ENCODE measurements around the gene GALE. TPM values are rescaled to one million over a fixed set of nuclear protein-coding genes. Genes with fewer than 3 reads are reported as not detected.

Gene GALE
- total RNA-seq, 4 donors from 2014 or later = 14.1 to 16.7 (median 15.0) TPM

DNA sequence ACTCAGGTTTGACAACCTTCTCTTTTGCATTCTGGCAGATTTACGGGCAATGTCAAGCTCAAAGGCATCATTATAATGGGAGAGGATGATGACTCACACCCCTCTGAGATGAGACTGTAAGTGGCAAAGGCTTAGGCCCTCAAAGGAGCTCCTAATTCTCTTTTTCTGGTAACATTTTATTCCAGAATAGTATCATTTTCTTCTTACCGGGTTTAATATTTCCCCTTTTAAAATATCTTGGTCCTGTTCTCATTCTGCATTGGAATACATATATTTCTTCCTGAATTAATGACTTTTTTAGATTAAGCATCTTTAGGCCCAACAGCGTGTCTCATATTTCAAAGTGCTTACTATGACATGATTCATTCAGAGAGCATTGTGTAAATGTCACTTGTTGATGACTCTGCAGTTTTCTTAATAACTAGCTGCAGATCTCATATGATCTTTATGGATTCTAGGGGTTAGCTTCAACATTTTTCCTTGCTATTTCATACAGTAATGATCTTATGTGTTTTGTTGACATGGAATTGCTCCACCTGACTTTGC, 20.7 kb downstream of the GALE start:
- no peaks in the 10 kb centered on the region for H3K36me3 ChIP-seq
- TF ChIP-seq POLR2A (IDR thresholded peaks at IDR 0.05) (no peak), CTCF (IDR thresholded peaks at IDR 0.05) (no peak)
- no peak overlapping the region for H3K27ac ChIP-seq
- H3K27me3 ChIP-seq = no peaks in the 10 kb centered on the region
- intact Hi-C loops (cut with DNase I; ENCODE audit: low total_unique reads) = no loop called here
- peaks cover 0 to 6% of the 10 kb centered on the region in 2 donors for H3K4me1 ChIP-seq
- no peak overlapping the region for H3K4me3 ChIP-seq
- DNase-seq = no peak
- H3K9me3 ChIP-seq = no peaks in the 10 kb centered on the region

DNA sequence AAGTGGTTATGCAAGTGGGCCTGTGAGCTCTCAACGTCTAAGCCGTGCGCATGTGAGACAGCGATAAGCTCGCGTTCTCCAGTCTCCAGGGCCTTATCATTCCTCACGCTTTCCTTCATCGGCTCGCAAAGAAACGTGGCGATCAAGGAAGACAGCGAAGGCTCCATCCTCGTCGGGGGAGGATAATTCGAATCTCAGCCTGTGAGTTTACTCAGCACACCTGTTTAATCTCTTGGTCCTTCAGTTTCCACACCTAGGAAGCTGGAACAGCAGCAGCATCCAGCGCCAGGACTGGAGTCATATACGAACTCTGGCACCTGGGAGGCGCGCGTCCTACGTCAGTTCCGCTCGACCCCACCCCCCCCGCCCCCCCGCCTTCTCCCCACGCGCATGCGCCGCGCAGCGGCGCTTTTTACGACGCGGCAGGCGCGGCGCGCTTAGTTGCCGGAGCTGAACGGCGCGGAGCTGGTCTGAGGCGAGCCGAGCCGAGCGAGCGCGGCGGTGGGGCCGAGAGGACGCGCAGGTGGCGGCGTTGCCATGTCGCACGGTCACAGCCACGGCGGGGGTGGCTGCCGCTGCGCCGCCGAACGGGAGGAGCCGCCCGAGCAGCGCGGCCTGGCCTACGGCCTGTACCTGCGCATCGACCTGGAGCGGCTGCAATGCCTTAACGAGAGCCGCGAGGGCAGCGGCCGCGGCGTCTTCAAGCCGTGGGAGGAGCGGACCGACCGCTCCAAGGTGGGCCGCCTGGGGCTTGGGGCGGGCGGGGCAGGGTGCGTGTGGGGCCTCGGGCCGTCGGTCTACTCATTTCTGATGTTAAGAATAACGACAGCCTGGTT, 22.4 kb downstream of the GALE start, which contains the start of gene PITHD1:
PITHD1 (plus strand) TSS at position 440 of the 836 bp plus-strand sequence; CDS start at position 538, 98 bp downstream.
- intact Hi-C loops (cut with DNase I; ENCODE audit: low total_unique reads) = no loop called here
- DNase-seq = peak; percentile 77 to 83
- peaks cover 0 to 6% of the 10 kb centered on the region in 2 donors for H3K4me1 ChIP-seq

GRCh38 chr1:23776217-23776616, 24.3 kb downstream of the GALE start:
- Histone ChIP-seq H3K9me3 (no peaks in the 10 kb centered on the region), H3K4me1 (peaks cover 0 to 6% of the 10 kb centered on the region in 2 donors), H3K27me3 (no peaks in the 10 kb centered on the region), H3K4me3 (no peak overlapping the region), H3K36me3 (no peaks in the 10 kb centered on the region), H3K27ac (no peak overlapping the region)
- DNase-seq = no peak
- TF ChIP-seq POLR2A (IDR thresholded peaks at IDR 0.05) = no peak
- TF ChIP-seq CTCF (IDR thresholded peaks at IDR 0.05) = no peak
- intact Hi-C loops (cut with DNase I; ENCODE audit: low total_unique reads) = no loop called here

More for the DNA sequence above, 22.4 kb downstream of the GALE start, which contains the start of gene PITHD1:
- H3K9me3 ChIP-seq = no peaks in the 10 kb centered on the region
- H3K4me3 ChIP-seq = peak within 1 kb of the TSS; percentile 44 to 96
- no peaks in the 10 kb centered on the region for H3K36me3 ChIP-seq
- H3K27ac ChIP-seq = peak within 1 kb of the TSS; percentile 88 to 93
- no peaks in the 10 kb centered on the region for H3K27me3 ChIP-seq
- peak; percentile 66 to 92 for TF ChIP-seq POLR2A (IDR thresholded peaks at IDR 0.05)
- TF ChIP-seq CTCF (IDR thresholded peaks at IDR 0.05) = peak in 1 of 4 experiments; percentile 19

DNA sequence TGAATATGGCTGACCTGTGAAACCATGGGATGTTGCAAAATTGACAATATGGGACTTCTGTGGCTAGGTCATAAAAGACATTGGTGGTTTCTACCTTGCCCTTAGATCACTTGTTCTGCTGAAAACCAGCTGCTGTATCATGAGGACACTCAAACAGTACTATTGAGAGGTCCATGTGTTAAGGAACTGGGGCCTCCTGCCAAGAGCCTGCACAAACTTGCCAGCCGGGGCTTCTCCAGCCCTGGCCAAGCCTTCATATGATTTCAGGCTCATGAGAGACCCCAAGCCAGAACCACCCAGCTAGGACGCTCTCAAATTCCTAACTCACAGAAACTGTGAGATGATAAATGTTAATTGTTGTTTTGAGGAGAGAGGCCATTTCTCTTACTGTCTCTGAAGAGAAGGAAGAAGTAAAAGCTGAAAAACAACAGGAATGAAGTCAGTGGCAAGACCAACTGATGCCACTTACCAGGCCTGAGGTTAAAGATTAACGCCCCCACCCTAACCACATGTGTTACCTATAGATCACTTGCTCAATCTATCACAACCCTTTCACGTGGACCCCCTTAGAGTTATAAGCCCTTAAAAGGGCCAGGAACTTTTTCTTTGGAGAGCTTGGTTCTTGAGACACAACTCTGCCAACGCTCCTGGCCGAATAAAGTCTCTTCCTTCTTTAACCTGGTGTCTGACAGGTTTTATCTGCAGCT, 26.2 kb downstream of the GALE start:
- no peaks in the 10 kb centered on the region for H3K36me3 ChIP-seq
- no peaks in the 10 kb centered on the region for H3K27me3 ChIP-seq
- peaks cover 0 to 6% of the 10 kb centered on the region in 2 donors for H3K4me1 ChIP-seq
- no peak overlapping the region for H3K27ac ChIP-seq
- TF ChIP-seq CTCF (IDR thresholded peaks at IDR 0.05) (no peak), POLR2A (IDR thresholded peaks at IDR 0.05) (no peak)
- DNase-seq = no peak
- H3K9me3 ChIP-seq = no peaks in the 10 kb centered on the region
- H3K4me3 ChIP-seq = no peak overlapping the region
- intact Hi-C loops (cut with DNase I; ENCODE audit: low total_unique reads) = no loop called here

Measured in uterus (tissue), 4 donors.